Tibial artery (tissue), 4 donors: ENCODE measurements around the gene TEAD1.
A peak's percentile ranks its signal among the peaks of the same experiment; 100 is the strongest.

Source experiments
- DNase-seq, 2 donors: peaks; one replicate each; pipeline ENCODE4 v3.0.0-alpha.2; 2019
- H3K27ac ChIP-seq, 2 donors: fragments of 200-600 bp; sonication (generic) in 1 of 2; 1 replicate in 1 of 2; 2 replicates in 1 of 2; pipeline ENCODE4 v1.5.1; 2018 to 2019; ENCODE audit warnings: mild to moderate bottlenecking in 1 of 2
- H3K27me3 ChIP-seq, 2 donors: fragments of 200-600 bp; sonication (generic) in 1 of 2; one replicate each; pipeline versions ENCODE4 v1.5.1 to v1.6.0; 2016 to 2019
- H3K36me3 ChIP-seq, 3 donors: fragments of 200-600 bp; sonication (generic) in 2 of 3; one replicate each; pipeline ENCODE4 v1.5.1; 2016 to 2019; ENCODE audit warnings: mild to moderate bottlenecking in 2 of 3
- H3K4me1 ChIP-seq, 4 donors: fragments of 200-600 bp; sonication (generic) in 2 of 4; 1 replicate in 3 of 4; 2 replicates in 1 of 4; pipeline ENCODE4 v1.5.1; 2016 to 2019
- H3K4me3 ChIP-seq, 2 donors: fragments of 200-600 bp; sonication (generic) in 1 of 2; 1 replicate in 1 of 2; 2 replicates in 1 of 2; pipeline ENCODE4 v1.5.1; 2018 to 2019; ENCODE audit warnings: mild to moderate bottlenecking in 2 of 2
- H3K9me3 ChIP-seq, 3 donors: fragments of 200-600 bp; sonication (generic) in 1 of 3; one replicate each; pipeline ENCODE4 v1.5.1; 2016 to 2019
- intact Hi-C: fragments of 100-400 bp; cut with DNase I; formaldehyde crosslinking; loops from one replicate; pipeline ENCODE4 v1.15.0; 2023; ENCODE audit warnings: low total_unique reads
- TF ChIP-seq, protein P1 (sequence below), 2 experiments: fragments of 200-600 bp in 1 of 2; fragments of 450-650 bp in 1 of 2; IDR thresholded peaks; one replicate each; pipeline ENCODE4 v1.5.1; 2017 to 2019; ENCODE audit warnings: antibody characterized with exemption in 2 of 2, mild to moderate bottlenecking in 1 of 2, moderate library complexity in 1 of 2

TEAD1 gene

DNA sequence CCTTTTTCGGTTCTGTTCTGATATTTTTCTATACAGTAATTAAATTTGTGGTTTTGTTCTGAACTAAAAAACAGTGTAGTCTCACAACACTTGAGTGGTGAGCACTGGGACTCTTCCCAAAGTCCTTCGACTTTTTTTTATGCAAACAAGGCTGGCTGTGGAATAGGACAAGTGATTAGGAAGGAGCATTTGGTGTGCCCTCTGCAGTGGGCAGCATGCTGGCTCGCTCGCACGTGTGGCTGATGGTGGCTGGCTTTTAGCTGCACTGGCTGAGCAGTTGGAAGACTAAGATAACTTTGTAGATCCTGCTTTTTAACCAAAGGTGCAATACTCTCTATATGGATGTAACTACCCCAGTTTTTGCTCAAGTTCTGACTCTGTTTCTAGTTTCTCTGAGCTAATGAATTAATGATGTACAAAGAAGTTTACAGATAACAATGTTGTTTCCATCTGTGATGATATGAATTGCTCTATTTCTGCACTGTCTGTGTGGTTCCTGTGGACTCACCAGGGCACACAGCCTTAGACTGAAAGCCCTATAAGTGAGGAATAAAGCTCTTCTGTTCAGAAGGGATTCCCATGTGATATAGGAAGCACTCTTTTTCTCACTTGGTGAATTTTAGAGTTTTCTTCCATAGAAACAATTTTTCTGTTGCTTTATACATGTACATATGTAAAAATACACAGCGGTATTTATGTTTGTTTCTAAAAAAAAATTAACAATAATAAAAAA, 191.8 kb downstream of the TEAD1 start:
- TF ChIP-seq, protein P1, sequence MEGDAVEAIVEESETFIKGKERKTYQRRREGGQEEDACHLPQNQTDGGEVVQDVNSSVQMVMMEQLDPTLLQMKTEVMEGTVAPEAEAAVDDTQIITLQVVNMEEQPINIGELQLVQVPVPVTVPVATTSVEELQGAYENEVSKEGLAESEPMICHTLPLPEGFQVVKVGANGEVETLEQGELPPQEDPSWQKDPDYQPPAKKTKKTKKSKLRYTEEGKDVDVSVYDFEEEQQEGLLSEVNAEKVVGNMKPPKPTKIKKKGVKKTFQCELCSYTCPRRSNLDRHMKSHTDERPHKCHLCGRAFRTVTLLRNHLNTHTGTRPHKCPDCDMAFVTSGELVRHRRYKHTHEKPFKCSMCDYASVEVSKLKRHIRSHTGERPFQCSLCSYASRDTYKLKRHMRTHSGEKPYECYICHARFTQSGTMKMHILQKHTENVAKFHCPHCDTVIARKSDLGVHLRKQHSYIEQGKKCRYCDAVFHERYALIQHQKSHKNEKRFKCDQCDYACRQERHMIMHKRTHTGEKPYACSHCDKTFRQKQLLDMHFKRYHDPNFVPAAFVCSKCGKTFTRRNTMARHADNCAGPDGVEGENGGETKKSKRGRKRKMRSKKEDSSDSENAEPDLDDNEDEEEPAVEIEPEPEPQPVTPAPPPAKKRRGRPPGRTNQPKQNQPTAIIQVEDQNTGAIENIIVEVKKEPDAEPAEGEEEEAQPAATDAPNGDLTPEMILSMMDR (IDR thresholded peaks at IDR 0.05) = no peak
- no peaks in the 10 kb centered on the region for H3K36me3 ChIP-seq
- DNase-seq = peak in 1 of 2 donors; percentile 9
- no peaks in the 10 kb centered on the region for H3K9me3 ChIP-seq
- H3K4me3 ChIP-seq = no peak overlapping the region
- H3K27ac ChIP-seq = no peak overlapping the region
- intact Hi-C loops = no loop called here
- H3K27me3 ChIP-seq = no peaks in the 10 kb centered on the region
- H3K4me1 ChIP-seq = peaks cover 0 to 20% (median 4%) of the 10 kb centered on the region in 4 donors

DNA sequence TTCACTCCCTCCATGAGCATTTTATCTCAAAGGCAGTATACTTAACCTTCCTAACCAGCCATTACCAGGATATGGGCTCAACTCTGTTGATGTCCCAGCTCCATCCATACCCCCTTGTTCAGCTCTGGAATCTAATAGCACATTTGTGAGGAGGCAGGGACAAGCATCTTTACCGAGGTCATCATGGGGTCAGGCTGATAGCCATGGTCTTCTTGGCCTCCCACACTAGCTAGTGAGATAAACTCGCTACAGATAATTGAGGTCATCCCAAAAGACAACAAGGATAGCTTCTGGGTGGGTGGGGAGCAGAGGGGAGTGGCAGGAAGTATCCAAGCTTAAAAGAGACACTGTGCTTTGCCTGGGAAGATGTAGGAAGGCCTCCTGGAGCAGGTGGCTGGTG, 193.3 kb downstream of the TEAD1 start:
- Histone ChIP-seq H3K4me3 (no peak overlapping the region), H3K4me1 (peaks cover 0 to 15% (median 4%) of the 10 kb centered on the region in 4 donors), H3K27ac (no peak overlapping the region), H3K9me3 (no peaks in the 10 kb centered on the region), H3K36me3 (no peaks in the 10 kb centered on the region), H3K27me3 (no peaks in the 10 kb centered on the region)
- TF ChIP-seq, protein P1 (IDR thresholded peaks at IDR 0.05) = no peak
- intact Hi-C loops = no loop called here
- DNase-seq = no peak

DNA sequence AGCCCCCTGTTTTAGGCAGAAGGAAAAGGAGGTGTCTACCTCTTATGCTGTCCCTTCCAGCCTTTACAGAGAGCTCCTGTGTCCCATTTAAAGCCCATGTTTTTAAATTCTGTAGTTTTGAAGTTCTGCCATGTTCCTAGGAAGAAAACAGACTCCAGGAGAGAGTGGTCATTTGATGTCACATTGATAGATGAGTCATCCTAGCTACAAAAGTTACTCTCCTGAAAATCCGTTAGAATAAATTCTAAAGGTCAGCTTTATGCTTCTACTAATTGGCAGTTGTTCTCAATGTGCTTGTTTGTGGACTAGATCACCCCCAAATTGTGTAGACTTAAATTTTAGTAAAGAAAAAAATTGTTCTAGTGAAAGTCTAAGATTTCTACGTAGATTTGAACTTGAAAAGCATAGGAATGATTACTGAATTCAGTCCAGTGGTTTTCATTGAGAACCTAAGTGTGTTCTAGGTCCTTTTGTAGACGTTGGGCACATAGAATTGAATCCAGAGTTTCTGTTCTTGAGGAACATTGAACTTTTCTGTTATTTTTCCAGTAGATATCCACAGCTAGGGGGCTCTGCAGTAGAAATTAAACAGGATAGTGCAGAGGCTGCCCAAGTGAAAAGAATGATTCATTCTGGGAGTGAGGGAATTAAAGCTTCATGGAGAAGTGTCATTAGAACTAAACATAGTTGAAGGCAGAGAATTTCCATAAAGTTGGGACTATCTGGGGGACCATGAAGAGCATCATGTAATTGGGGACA, 194.3 kb downstream of the TEAD1 start:
- H3K9me3 ChIP-seq = no peaks in the 10 kb centered on the region
- peaks cover 0 to 7% (median 0%) of the 10 kb centered on the region in 4 donors for H3K4me1 ChIP-seq
- H3K36me3 ChIP-seq = no peaks in the 10 kb centered on the region
- TF ChIP-seq, protein P1 (IDR thresholded peaks at IDR 0.05) = peak in 1 of 2 experiments; percentile 9
- H3K27me3 ChIP-seq = no peaks in the 10 kb centered on the region
- no peak overlapping the region for H3K27ac ChIP-seq
- H3K4me3 ChIP-seq = no peak overlapping the region
- intact Hi-C loops = no loop called here
- no peak for DNase-seq

DNA sequence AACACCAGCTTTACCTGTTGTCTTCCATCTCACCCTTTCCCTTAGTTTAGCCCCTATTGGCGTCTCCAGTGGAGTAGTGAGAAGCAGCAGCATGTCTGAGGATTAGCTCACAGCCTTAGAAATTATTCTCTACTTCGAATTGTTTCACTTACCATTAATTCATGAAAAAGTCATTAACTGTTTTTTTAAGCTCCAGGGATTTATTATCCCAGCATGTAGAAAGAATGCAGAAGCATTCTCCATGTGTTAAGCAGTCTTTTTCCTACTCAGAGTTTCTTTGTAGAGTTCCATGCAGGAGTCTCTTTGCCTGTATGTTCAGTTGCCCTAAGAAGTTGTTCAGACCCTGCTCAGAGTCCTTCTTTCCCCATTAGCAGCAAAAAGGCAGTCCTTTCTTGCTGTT, 197.0 kb downstream of the TEAD1 start:
- H3K9me3 ChIP-seq = no peaks in the 10 kb centered on the region
- no peaks in the 10 kb centered on the region for H3K27me3 ChIP-seq
- peaks cover 0 to 7% (median 0%) of the 10 kb centered on the region in 4 donors for H3K4me1 ChIP-seq
- no peaks in the 10 kb centered on the region for H3K36me3 ChIP-seq
- H3K4me3 ChIP-seq = no peak overlapping the region
- DNase-seq = no peak
- TF ChIP-seq, protein P1 (IDR thresholded peaks at IDR 0.05) = no peak
- intact Hi-C loops = no loop called here
- no peak overlapping the region for H3K27ac ChIP-seq

DNA sequence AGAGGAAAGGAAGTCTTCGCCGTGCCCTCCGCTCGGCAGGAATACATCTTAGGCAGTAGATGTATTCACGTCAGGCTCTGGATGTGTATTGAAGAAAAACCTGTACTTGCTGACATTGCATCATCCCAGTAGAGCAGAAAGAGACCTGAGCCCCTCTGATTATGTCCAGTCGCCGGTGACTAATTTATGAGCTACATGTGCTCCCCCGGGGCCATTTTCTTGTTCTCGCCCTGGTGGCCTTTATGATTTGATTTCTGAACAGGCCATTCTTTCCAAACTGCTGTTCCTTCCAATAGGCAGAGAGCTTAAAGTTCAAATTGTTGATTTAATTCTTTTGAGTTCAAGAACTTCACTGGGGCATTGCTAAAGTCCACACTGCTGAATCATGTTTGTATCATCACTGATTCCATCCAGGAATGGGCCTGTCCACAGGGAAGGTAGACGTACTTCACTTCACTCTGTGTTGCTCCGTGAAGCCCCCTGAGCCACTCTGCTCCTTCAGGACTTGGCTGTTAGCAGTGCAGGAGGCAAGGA, 197.6 kb downstream of the TEAD1 start:
- DNase-seq = peak; percentile 47 to 64
- TF ChIP-seq, protein P1 (IDR thresholded peaks at IDR 0.05) = no peak
- intact Hi-C loops = no loop called here

More for the DNA sequence above, 197.6 kb downstream of the TEAD1 start:
- Histone ChIP-seq H3K4me1 (peaks cover 0 to 7% (median 0%) of the 10 kb centered on the region in 4 donors), H3K9me3 (no peaks in the 10 kb centered on the region), H3K36me3 (no peaks in the 10 kb centered on the region), H3K27ac (no peak overlapping the region), H3K4me3 (no peak overlapping the region), H3K27me3 (no peaks in the 10 kb centered on the region)
